Retinal pigment epithelial cell (primary cell): ENCODE data around the gene LMBR1.

Experiments used
- DNase-seq: peaks from one replicate; pipeline ENCODE4 v3.0.0-alpha.2; 2010; ENCODE audit warnings: low read depth
- H3K4me3 ChIP-seq: 2 replicates; pipeline ENCODE4 v1.5.1; 2011; ENCODE audit warnings: mild to moderate bottlenecking, low read length, control low read depth, moderate library complexity
- TF ChIP-seq, protein P1 (sequence below): conservative IDR thresholded peaks from 2 replicates; pipeline ENCODE4 v1.5.1; 2011; ENCODE audit warnings: low read depth, low read length, control low read depth, inconsistent platforms

The LMBR1 gene

DNA sequence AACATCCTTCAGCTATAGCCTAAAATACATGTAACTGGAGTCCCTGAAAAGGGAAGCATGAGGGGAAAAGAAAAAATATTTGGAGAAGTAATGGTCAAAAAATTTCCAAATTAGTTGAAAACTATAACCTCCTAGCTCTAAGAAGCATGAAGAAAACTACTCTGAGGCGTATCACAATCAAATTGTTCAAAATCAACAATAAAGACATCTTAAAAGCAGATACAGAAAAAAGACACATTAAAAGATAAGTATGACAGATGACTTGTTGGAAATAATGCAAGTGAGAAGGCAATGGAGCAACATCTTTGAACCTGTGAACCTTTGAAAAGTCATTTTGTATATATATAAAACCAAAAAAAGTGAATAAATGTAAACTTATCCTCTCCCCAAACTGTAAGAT is 159.3 kb downstream of the LMBR1 start:
- TF ChIP-seq, protein P1, sequence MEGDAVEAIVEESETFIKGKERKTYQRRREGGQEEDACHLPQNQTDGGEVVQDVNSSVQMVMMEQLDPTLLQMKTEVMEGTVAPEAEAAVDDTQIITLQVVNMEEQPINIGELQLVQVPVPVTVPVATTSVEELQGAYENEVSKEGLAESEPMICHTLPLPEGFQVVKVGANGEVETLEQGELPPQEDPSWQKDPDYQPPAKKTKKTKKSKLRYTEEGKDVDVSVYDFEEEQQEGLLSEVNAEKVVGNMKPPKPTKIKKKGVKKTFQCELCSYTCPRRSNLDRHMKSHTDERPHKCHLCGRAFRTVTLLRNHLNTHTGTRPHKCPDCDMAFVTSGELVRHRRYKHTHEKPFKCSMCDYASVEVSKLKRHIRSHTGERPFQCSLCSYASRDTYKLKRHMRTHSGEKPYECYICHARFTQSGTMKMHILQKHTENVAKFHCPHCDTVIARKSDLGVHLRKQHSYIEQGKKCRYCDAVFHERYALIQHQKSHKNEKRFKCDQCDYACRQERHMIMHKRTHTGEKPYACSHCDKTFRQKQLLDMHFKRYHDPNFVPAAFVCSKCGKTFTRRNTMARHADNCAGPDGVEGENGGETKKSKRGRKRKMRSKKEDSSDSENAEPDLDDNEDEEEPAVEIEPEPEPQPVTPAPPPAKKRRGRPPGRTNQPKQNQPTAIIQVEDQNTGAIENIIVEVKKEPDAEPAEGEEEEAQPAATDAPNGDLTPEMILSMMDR = no peak
- no peak for DNase-seq
- H3K4me3 ChIP-seq = no peak overlapping the region

DNA sequence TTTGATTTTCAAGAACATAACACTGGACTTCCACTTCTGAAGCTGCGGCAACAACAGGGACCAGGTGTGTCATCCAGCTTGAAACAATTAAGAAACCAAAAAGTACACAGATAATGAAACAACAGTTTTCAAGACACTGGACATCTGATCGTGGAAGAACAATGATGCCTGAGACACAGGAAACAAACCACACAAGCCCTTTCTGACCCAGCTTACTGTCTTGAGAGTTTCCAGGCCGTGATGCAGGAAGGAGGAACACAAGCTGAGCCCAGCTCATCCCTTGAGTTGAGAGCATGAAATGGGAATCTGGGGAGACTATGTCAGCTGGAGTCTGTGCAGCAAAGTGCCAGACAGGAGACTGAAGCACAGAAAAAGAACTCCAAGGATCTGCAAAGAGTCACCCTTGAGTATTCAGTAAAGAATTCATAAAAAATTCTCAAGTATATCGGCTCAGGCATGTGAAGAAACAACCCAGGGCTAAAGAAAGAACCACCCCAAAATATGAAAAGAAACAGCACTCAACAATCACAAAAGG is 160.8 kb downstream of the LMBR1 start:
- DNase-seq = no peak
- H3K4me3 ChIP-seq = no peak overlapping the region
- TF ChIP-seq, protein P1 = no peak

DNA sequence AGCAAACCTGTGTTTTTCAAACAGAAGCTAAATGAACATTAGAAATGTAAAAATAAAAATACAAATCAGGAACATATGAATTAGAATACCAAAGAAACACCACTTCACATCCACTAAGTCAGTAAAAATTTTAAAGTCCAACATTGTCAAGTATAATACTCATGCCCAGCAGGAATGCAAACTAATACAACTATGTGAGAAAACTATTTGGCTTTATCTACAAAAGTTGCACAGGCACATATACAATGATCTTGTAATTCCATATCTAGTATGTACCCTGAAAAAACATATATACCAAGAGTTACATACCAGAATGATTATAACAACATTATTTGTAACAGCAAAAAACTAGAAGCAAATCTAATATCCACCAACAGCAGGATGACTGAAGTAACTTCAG is 161.3 kb downstream of the LMBR1 start:
- TF ChIP-seq, protein P1 = no peak
- H3K4me3 ChIP-seq = no peak overlapping the region
- DNase-seq = no peak

DNA sequence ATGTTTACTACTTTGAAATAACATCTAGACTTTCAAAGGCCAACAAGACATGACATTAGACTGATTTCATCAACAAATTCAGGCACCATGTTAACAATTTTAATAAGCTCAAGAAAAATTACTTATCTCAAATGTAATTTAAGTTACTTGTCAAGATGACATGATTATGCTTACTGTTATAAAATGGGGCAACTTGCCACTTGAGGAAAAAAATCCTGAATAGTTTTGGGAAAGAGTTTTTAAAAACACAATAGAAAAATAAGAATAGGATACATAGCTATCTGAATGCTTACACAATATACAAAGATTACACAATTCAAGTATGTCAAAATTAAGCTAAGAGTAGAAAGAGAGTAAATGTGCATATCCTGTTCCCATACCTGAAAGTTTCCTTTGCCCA is 167.0 kb downstream of the LMBR1 start:
- TF ChIP-seq, protein P1 = no peak
- DNase-seq = no peak
- H3K4me3 ChIP-seq = no peak overlapping the region

DNA sequence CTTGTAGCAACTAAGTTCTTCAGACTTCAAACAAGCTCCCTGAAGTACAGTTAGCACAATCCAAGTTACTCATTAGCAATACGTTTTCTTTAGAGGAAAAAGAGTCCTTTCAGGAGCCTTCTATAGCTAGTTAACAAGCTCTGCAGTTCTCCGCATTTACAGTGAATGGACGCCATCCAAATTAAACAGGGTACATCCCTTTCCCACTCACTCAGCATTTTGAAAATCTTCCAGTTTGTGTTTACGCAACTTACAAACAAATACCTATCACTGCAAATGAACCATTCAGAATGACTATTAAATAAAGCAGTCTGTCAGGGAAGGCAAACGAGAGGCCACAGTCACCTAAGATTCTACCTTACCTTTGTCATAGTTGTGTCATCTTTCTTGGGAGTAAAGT is 167.9 kb downstream of the LMBR1 start:
- TF ChIP-seq, protein P1 = no peak
- no peak for DNase-seq
- H3K4me3 ChIP-seq = no peak overlapping the region

DNA sequence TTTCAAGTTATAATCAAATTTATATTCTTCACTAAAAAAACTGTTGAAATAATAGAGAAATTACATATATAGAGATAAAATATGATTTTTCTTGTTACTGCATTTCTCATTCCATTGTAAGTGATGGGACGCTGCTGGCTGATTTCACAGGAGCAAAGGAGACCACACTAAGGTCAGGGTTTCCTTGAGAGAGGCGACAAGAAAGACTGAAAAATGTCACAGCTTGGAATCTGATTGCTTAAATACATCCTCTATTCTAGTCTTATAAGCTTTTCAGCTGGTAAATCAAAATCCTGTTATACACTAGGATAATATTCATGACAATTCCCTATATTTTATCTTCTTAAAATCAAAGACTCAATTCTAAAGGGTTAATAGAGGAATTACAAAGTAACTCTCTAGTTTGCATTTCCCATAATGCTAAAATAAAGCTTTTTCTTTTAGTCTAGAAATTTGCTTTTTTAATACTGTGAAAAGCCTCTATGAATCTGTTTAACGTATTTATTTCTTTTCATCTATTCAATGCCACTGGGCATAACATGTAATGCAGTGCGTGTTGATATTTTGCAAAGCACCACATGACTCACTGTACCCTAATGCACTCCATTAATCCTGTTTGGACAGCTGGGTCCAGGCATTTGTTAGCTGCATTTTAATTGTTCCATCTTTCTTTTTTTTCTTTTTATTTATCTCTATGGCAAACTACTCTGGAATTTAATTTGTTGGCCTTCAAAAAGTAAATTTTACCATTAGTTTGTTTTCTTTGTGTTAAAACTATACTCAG is 170.7 kb downstream of the LMBR1 start:
- DNase-seq = peak; percentile 4
- H3K4me3 ChIP-seq = no peak overlapping the region
- TF ChIP-seq, protein P1 = no peak
